ENCODE results near the gene SAT2.

SAT2 gene

DNA sequence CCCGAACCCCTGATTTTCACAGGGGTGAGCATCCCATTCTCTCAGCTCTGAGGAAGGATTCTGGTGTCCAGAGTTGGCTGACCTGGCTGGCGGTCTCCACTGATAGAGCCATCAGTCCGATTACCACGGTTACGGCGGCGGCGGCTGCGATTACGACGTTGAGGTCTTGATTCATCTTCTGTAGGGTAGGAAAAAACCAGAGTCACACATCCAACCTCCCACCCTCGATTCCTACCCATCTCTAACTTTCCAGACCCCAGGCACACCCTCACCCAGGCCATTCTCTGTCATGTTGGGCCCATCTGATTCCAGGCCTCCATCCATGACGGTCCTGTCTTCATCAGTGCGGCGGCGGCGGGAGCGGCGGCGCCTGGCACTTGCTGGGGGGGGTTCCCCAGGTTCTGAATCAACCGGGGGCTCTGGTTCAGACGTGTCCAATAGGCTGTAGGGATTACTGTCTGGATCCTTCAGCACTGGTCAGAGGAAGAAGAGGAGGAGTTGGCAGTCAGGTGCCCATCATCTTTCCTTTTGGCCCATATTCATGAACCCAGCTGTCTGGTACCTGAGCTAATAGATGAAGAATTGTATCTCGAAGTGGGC lies 35.1 kb downstream of the SAT2 start:
- DNase-seq (ENCODE audit: low read depth in 2 of 3, low spot score in 1 of 3): no peak

DNA sequence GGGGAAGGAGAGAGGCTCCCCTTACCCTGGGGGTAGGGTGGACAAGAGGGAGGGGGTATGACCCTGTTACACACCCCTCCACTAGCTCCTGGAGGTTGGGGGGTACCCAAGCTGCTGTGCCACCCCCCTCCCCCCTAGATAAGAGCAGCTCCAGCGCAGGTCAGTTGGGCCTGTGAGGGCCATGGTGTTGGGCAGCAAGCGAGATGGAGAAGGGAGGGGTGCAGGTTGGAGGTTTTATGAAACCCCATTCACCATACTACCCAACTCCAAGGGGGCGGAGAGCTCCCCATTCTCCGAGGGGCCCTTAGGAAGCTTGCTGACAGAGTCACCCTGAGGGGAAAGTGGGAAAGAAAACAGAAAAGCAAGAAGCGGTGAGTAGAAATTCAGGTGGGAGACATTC lies 36.0 kb downstream of the SAT2 start:
- no peak for DNase-seq (ENCODE audit: low read depth in 2 of 3, low spot score in 1 of 3)

DNA sequence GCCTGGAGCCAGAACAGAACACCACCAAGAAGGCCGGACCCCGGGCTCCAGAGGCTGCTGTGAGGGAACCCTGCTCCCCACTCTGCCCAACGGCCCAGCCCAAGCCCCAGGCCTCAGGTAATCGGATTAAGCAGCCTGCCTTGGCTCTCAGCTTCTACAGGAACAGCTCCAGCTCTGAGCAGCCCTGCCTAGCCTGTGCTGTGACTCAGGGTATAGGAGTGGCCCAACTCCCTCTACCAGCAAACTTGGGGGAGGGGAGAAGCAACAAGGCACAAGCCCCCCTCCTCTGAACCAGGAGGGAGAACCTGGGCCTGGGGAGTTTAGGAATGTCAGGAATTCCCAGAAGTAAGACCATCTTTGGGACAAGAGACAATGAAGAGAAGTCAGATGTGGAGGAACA lies 36.9 kb downstream of the SAT2 start:
- no peak for DNase-seq (ENCODE audit: low read depth in 2 of 3, low spot score in 1 of 3)

DNA sequence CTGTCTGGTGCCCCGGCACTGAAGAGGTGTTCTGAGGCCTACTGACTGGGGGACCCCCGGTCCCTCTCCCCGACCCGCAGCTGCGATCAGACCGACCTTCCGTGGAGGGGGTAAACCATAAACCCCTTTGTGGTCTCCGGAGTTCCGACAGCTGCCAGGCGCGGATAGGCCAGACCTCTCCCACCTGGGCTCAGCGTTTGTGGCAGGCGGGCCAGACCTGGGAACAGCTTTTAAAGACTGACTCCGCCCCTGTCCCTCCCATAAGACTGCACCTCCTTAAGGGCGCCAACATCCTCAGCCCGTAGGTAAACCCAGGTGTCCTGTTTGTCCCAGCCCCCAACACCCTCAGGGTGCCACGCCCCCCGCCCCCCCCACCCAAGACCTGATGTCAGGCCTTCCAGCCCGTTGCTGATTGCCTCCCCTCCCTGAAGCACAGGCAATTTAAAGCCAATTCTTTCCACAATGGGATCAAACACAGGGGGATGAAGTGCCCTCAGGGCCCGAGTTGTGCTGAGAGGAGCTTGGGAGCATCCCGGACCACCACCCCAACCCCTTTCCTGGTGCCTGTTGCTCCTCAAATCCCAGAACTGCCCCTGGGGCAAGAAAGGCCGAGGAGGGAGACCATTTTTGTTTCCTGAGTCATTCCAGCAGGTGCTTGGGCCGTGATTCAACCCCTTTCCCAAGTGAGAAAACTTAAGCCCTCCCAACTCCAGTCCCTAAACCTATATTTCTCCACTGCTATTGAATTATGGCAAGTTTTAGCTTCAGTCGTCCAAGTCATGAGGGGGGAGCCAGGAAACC lies 37.5 kb downstream of the SAT2 start, which contains the start of gene SOX15:
Gene SOX15 (minus strand): TSS at position 204 of the 801 bp plus-strand sequence. CDS start 418 bp downstream, outside the sequence.
- DNase-seq (ENCODE audit: low read depth in 2 of 3, low spot score in 1 of 3): no peak

DNA sequence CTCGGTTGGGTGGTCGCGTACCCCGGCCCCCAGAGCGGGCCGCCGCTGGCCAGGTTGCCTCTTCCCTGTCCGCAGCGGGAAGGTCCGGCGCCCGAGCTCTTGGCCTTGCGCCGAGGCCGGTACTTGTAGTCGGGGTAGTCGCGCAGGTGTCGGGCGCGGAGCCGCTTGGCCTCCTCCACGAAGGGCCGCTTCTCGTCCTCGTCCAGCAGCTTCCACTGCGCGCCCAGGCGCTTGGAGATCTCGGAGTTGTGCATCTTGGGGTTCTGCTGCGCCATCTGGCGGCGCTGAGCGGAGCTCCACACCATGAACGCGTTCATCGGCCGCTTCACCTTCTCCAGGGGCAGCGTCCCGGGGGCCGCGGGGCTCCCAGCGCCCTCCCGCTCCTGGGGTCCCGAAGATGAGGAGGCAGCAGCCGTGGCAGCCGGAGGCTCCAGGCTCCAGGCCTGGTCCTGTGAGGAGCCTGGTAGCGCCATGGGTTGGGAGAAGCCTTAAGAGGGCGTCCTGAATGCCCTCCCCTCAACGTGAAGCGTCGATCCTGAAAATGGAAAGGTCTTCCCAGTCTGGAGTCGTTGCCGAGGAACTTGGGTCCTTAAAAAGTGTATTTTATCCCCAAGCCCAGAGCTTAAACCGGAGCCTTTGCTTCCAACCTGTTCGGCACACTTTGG lies 38.3 kb downstream of the SAT2 start:
- DNase-seq (ENCODE audit: low read depth in 2 of 3, low spot score in 1 of 3): peak; percentile 46 to 62 (median 50)

DNA sequence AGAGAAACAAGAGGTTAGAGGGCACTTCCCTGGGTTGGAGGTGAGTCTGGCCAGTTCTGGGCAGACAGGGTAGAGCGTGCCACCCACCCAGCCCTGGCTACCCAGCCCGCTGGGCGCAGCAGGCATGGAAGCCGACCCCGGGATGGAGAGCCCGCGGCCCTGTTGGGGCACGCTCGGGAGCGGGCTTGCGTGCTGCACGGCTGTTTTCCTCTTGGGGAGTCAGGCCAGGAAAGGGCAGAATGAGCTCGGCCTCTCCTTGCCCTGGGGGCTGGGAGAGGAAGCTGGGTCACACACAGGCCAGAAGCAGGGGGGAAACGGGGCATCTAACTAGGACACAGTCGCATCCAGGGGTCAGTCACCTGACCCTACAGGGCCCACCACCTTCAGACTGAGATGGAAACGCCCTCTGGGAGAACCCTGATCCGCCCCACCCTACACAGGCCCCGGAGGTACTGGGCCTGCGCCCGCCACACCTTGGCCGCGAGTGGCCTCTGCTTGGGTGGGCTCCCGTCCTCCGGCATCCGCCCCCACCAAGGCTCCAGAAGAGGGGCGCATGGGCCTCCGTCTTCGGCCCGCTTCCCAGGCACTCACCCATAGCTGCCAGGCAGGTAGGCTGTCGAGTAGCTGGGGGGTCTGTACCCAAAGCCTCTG lies 38.9 kb downstream of the SAT2 start:
- no peak for DNase-seq (ENCODE audit: low read depth in 2 of 3, low spot score in 1 of 3)

DNA sequence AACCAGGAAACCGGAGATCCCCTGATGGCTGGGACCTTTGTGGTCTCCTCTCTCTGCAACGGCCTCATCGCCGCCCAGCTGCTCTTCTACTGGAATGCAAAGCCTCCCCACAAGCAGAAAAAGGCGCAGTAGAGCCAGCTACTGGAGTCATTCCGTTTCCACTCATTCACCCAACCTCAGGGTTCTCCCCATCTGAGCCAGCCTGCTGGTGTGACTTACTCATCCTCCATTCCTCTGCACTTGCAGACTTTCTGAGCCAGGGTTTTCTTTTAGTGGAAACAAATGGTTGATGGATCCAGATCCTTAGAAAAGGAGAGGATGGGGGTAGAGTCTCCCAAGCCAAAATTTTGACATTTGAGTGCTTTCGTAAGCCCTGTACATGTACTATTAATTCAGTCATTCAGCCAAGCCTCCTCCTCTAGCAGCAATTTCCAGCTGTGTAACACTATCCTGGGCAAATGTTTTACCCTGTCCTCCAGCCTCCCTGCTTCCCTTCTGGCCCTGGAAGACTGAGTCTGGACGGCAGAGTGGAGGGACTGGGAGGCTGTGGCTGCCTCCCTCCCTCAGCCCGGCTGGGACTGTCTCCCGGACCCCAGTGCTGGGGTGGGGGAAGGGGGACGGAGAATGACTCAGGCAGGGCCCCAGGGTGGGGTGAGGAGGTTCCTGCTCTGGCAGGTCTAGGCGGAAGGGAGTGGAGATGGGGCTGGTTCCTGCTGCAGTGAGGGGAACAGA lies 40.0 kb downstream of the SAT2 start:
- no peak for DNase-seq (ENCODE audit: low read depth in 2 of 3, low spot score in 1 of 3)

DNA sequence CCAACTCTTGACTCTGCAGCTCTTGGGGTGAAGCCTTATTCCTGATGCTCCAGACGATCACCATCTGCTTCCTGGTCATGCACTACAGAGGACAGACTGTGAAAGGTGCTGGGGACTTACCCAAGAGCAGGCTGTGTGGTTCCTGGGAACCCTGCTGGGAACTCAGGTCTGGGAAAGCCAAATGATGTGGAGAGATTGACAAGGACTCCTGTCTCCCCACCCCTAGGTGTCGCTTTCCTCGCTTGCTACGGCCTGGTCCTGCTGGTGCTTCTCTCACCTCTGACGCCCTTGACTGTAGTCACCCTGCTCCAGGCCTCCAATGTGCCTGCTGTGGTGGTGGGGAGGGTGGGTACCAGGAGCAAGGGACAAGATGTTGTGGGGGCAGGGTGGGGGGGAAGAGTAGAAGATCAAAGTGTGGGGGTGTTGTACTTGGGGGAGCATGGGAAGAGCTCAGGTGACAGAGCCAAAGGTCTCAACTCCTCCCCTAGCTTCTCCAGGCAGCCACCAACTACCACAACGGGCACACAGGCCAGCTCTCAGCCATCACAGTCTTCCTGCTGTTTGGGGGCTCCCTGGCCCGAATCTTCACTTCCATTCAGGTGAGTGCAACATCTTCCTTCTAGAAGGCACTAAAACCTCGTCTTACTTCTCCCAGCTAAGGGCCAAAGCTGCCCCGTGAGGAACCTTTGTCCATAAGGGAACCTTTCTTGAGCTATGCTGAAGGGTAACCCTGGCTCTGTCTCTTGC lies 40.8 kb downstream of the SAT2 start:
- DNase-seq (ENCODE audit: low read depth in 2 of 3, low spot score in 1 of 3): no peak

DNA sequence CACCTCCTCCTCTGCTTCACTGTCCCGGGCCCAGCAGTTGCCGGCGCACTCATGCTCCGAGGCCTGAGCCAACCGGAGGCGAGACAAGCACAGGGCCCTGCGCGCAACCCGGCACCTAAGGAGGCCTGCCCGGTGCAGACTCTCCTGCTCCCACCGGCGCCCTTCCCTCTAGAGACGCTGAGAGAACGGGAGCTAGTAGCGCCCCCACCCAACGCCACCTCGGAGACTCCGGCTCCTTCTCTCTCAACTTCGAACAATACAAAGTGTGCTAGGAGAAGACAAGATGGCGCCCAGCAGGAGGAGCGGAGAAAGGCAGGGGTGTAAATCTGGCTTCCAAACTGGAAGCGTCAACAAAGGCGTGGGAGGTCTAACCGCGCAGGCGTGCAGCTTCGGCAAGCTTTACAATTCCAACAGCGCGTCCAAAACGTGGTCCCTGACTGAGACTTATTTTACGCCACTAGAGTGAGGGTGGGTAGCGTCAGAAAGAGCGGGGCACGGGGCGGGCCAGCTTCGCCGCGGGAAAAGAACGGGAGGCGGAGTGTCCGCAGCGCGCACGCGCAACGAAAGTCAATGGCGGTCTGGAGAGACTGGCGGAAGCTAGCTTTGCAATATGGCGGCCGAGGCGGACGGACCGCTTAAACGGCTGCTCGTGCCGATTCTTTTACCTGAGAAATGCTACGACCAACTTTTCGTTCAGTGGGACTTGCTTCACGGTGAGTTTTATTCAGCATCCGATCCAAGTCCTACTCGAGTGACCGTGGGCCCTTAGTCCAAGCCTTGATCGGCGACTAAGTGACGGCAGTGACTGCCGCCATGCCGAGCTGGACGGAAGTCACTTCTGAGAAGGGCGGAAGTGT lies 44.1 kb downstream of the SAT2 start, which contains the start of gene MPDU1:
Gene MPDU1 (plus strand): TSS at position 600 of the 857 bp plus-strand sequence. CDS start 11 bp downstream, at position 611.
- DNase-seq (ENCODE audit: low read depth in 2 of 3, low spot score in 1 of 3): peak; percentile 90 to 96 (median 94)

DNA sequence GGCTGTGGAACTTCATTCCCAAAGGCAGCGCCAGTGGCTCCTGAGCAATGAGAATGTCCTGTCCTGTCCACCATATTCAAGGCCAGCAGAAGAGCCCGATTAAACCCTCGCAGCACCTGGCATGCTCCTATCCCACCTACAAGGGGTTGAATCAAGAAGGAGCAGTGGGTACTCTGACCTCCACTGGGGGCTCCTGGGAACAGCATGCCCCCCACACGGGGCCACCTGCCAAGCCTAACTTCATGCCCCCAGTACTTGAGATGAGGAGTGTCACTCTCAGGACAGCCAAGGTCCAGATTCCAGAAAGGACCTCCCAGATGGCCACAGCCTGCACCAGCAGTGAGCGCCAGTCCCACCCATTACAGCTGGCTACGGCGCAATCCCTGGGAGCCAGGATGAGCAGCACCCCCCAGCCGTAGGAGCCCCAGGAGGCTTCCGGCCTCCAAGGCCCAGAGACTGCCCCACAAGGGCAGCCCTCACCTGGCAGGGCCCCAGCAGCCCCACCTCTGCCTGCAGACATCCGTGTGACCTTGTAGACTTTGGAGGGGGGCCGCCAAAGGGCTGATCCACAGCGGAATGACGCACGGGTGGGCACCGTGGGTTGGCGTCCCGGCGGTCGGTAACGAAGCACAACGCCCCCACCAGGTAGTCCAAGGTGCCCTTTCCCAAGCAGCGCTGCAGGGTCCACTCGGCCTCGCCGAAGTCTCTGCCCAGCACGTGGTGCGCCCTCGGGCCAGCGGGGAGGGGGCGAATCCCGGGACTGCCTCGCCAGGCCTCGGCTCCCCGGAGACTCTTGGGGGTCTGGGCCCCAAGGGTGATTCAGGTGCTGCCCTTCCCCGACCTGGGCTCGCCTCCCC lies 45.0 kb downstream of the SAT2 start:
- no peak for DNase-seq (ENCODE audit: low read depth in 2 of 3, low spot score in 1 of 3)

DNA sequence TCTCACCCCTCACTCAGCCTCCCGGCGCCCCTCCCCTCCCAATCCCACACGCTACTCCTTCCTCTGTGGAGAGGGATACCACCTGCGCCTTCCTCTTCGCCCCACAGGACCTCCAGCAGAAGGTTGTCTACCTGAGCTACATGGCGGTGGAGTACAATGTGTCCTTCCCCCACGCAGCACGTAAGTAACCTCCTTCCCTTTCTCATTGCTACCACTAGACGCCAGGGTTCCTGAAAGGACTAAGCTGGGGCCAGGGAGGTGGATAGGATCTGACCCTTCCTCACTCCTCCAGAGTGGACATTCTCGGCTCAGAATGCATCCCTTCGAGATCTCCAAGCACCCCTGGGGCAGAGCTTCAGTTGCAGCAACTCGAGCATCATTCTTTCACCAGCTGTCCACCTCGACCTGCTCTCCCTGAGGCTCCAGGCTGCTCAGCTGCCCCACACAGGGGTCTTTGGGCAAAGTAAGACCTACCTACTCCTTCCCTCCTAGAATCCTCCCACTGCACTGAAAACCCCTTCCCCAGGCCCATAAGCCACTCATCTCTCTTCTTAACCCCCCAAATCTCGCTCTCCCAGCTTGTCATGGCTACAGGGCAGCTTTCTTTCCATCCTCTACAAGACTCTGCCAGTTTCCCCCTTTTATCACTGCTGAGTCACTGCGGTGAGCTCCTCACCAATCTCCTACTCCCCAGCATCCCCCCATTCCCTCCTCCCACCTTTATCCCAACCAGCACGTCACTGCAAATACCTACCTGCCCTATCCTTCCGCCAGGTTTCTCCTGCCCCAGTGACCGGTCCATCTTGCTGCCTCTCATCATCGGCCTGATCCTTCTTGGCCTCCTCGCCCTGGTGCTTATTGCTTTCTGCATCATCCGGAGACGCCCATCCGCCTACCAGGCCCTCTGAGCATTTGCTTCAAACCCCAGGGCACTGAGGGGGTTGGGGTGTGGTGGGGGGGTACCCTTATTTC lies 46.7 kb downstream of the SAT2 start:
- no peak for DNase-seq (ENCODE audit: low read depth in 2 of 3, low spot score in 1 of 3)

DNA sequence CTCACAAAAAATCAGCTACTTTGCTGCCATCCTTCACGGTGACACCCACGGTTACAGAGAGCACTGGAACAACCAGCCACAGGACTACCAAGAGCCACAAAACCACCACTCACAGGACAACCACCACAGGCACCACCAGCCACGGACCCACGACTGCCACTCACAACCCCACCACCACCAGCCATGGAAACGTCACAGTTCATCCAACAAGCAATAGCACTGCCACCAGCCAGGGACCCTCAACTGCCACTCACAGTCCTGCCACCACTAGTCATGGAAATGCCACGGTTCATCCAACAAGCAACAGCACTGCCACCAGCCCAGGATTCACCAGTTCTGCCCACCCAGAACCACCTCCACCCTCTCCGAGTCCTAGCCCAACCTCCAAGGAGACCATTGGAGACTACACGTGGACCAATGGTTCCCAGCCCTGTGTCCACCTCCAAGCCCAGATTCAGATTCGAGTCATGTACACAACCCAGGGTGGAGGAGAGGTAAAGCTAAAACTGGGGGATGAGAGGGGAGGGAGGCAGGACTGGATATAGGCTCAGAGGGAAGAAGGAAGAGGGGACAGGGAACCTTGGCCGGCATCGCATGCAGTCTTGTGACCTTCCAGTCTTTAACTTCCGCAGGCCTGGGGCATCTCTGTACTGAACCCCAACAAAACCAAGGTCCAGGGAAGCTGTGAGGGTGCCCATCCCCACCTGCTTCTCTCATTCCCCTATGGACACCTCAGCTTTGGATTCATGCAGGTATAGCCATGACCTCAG lies 47.6 kb downstream of the SAT2 start:
- no peak for DNase-seq (ENCODE audit: low read depth in 2 of 3, low spot score in 1 of 3)

DNA sequence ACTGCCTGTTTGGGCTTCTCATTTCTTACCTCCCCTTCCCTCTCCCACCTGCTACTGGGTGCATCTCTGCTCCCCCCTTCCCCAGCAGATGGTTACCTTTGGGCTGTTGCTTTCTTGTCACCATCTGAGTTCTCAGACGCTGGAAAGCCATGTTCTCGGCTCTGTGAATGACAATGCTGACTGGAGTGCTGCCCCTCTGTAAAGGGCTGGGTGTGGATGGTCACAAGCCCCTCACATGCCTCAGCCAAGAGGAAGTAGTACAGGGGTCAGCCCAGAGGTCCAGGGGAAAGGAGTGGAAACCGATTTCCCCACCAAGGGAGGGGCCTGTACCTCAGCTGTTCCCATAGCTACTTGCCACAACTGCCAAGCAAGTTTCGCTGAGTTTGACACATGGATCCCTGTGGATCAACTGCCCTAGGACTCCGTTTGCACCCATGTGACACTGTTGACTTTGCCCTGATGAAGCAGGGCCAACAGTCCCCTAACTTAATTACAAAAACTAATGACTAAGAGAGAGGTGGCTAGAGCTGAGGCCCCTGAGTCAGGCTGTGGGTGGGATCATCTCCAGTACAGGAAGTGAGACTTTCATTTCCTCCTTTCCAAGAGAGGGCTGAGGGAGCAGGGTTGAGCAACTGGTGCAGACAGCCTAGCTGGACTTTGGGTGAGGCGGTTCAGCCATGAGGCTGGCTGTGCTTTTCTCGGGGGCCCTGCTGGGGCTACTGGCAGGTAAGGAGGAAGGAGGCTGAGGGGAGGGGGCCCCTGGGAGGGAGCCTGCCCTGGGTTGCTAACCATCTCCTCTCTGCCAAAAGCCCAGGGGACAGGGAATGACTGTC lies 48.4 kb downstream of the SAT2 start, which contains the start of gene CD68:
Gene CD68 (plus strand): TSS at position 638 of the 833 bp plus-strand sequence. CDS start 40 bp downstream, at position 678.
- peak; percentile 58 to 72 (median 71) for DNase-seq (ENCODE audit: low read depth in 2 of 3, low spot score in 1 of 3)

DNA sequence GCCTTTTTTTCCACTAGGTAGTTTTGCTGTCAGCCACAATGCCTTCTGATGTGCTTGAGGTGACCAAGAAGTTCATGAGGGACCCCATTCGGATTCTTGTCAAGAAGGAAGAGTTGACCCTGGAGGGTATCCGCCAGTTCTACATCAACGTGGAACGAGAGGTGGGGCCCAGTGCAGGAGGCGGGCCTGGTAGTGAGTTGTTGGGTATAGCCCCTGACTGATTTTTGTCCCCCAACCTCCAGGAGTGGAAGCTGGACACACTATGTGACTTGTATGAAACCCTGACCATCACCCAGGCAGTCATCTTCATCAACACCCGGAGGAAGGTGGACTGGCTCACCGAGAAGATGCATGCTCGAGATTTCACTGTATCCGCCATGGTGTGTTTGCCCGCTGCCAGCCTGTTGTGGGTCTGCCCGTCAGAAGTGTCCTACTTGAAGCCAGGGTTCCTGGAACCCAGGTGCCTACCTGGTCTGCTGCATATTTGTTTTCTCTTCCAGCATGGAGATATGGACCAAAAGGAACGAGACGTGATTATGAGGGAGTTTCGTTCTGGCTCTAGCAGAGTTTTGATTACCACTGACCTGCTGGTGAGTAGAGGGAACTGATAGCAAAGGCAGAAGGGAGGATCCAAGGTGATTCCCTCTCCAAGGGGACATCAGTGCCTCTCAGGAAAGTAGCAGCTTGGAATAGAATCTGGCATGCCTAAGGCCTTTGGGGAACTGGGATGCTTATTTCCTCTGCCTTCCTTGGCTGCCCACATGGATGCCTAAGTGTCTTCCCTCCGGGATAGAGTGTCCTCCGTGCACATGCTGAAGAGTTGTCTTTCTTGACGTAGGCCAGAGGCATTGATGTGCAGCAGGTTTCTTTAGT lies 50.1 kb downstream of the SAT2 start:
- DNase-seq (ENCODE audit: low read depth in 2 of 3, low spot score in 1 of 3): no peak
